Measurements from ENCODE around the gene PARP12.

PARP12 gene

DNA sequence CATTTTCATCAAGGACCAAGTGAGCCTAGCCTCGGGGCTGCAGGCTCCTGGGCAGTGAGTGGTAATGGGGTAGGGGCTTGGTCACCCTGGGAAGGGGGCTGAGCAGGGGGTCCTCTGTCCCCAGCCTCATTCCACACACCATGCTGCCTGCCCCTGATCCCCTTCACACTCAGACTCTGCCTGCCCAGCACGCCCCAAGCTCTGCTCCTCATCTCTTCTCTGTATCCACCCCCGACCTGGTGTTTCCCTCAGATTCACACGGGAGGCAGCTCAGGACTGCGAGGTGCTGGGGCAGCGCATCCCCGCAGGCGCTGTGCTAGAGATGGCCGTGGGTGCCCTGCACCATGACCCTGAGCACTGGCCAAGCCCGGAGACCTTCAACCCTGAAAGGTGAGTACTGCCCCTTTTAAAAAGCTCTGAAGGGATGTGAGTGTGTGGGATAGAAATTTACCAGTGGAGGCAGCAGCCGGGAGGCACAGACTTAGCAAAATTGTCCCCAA lies 47.2 kb downstream of the PARP12 start:
- H3K9me3 Mint-ChIP-seq = no peaks in the 10 kb centered on the region
- DNase-seq (ENCODE audit: low spot score in 2 of 2) (no peak), ATAC-seq (replicated peaks; ENCODE audit: extremely low read depth, poor library complexity, severe bottlenecking) (no peak)
- H3K36me3 Mint-ChIP-seq (ENCODE audit: insufficient read depth) = peaks cover 3% of the 10 kb centered on the region
- H3K27ac Mint-ChIP-seq (ENCODE audit: low read depth) = no peak overlapping the region
- H3K4me1 Mint-ChIP-seq = no peaks in the 10 kb centered on the region
- no peaks in the 10 kb centered on the region for H3K27me3 Mint-ChIP-seq
- no peak overlapping the region for H3K4me3 Mint-ChIP-seq

DNA sequence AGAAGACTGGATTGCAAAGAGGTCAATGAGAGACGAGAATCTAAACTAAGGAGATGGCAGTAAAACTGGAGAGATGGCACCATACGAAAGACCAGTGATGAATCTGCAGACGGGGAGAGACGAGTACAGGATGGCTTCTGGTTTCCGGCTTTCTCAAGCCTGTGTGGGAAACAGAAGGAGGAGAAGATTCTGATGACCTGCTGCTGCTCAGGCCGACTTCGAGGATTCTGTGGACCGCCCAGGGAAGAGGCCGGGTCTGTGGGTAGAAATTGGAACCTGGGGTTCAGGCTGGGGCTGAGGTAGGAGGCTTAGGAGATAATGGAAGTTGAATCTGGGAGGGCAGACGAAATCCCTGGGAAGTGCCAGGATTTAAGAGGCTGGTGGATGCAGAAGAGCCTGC lies 48.6 kb downstream of the PARP12 start:
- Mint-ChIP-seq H3K4me1 (no peaks in the 10 kb centered on the region), H3K36me3 (ENCODE audit: insufficient read depth) (peaks cover 3% of the 10 kb centered on the region), H3K4me3 (no peak overlapping the region), H3K27ac (ENCODE audit: low read depth) (peak overlapping the region; percentile 35), H3K9me3 (no peaks in the 10 kb centered on the region), H3K27me3 (no peaks in the 10 kb centered on the region)
- no peak for DNase-seq (ENCODE audit: low spot score in 2 of 2)
- ATAC-seq (replicated peaks; ENCODE audit: extremely low read depth, poor library complexity, severe bottlenecking) = no peak

DNA sequence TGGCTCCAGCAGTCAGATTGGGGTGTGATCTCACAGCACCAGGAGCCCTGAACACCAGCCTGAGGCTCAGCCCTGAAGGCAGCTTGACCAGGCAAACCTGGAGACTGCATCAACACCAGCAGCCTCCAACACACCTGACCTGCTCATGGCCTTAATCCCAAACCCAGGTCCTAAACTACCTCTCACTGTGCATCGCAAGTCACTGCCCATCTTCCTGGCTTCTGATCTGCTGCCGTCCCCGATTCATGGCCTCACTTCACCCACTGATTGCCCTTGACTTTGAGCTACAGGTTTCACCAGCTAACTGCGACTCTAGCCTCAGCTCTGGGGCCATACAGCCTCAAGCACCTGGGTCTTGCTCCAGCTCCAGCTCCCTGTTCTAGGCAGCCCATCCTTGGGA lies 49.1 kb downstream of the PARP12 start:
- no peak for ATAC-seq (replicated peaks; ENCODE audit: extremely low read depth, poor library complexity, severe bottlenecking)

GRCh38 chr7:140010194-140010895 lies 52.4 kb downstream of the PARP12 start:
- ATAC-seq (replicated peaks; ENCODE audit: extremely low read depth, poor library complexity, severe bottlenecking) (no peak), DNase-seq (ENCODE audit: low spot score in 2 of 2) (no peak)
- no peaks in the 10 kb centered on the region for H3K4me1 Mint-ChIP-seq
- no peaks in the 10 kb centered on the region for H3K9me3 Mint-ChIP-seq
- H3K4me3 Mint-ChIP-seq = no peak overlapping the region
- no peaks in the 10 kb centered on the region for H3K36me3 Mint-ChIP-seq (ENCODE audit: insufficient read depth)
- H3K27me3 Mint-ChIP-seq = no peaks in the 10 kb centered on the region
- no peak overlapping the region for H3K27ac Mint-ChIP-seq (ENCODE audit: low read depth)

More for the DNA sequence above, 49.1 kb downstream of the PARP12 start:
- Mint-ChIP-seq H3K9me3 (no peaks in the 10 kb centered on the region), H3K4me1 (no peaks in the 10 kb centered on the region), H3K4me3 (no peak overlapping the region), H3K27ac (ENCODE audit: low read depth) (no peak overlapping the region), H3K36me3 (ENCODE audit: insufficient read depth) (peaks cover 3% of the 10 kb centered on the region), H3K27me3 (no peaks in the 10 kb centered on the region)
- DNase-seq (ENCODE audit: low spot score in 2 of 2) = no peak

- ATAC-seq (replicated peaks; ENCODE audit: extremely low read depth, poor library complexity, severe bottlenecking) (no peak), DNase-seq (ENCODE audit: low spot score in 2 of 2) (no peak)
- Mint-ChIP-seq H3K27me3 (no peaks in the 10 kb centered on the region), H3K36me3 (ENCODE audit: insufficient read depth) (no peaks in the 10 kb centered on the region), H3K4me1 (no peaks in the 10 kb centered on the region), H3K27ac (ENCODE audit: low read depth) (no peak overlapping the region), H3K9me3 (no peaks in the 10 kb centered on the region), H3K4me3 (no peak overlapping the region)
Observed at GRCh38 chr7:140009735-140010134, 53.0 kb downstream of the PARP12 start.

GRCh38 chr7:140008755-140009610 lies 53.8 kb downstream of the PARP12 start:
- DNase-seq (ENCODE audit: low spot score in 2 of 2) (no peak), ATAC-seq (replicated peaks; ENCODE audit: extremely low read depth, poor library complexity, severe bottlenecking) (no peak)
- no peaks in the 10 kb centered on the region for H3K27me3 Mint-ChIP-seq
- H3K9me3 Mint-ChIP-seq = no peaks in the 10 kb centered on the region
- H3K36me3 Mint-ChIP-seq (ENCODE audit: insufficient read depth) = no peaks in the 10 kb centered on the region
- H3K27ac Mint-ChIP-seq (ENCODE audit: low read depth) = no peak overlapping the region
- H3K4me3 Mint-ChIP-seq = no peak overlapping the region
- no peaks in the 10 kb centered on the region for H3K4me1 Mint-ChIP-seq

DNA sequence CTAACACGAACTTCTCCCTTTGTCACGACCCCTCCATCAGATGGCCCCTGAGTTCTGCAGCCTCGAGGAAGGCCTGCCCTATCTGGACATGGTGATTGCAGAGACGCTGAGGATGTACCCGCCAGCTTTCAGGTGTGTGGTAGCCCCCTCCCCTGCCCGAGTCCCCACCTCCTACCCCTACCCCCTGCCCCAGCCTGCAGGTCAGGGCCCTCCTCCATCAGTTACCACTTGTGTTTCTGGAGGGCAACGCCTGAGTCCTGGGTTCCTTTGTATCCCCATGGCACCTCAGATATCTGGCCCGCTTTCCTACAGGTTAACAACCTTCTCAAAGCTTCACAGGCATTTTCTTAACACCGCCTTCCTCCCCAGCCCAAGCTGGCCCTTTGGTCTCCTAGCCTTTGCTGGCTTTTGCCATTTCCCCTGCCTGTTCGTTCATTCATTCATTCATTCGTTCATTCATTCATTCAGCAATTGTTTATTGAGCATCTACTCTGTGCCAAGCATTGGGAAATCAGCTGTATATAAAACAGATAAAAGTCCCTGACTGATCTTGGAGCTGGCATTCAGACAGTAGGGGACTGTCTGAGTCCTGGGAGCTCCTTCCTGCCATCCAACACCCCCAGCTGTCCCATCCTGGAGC lies 55.6 kb downstream of the PARP12 start:
- no peaks in the 10 kb centered on the region for H3K27me3 Mint-ChIP-seq
- no peaks in the 10 kb centered on the region for H3K4me1 Mint-ChIP-seq
- no peak overlapping the region for H3K27ac Mint-ChIP-seq (ENCODE audit: low read depth)
- H3K9me3 Mint-ChIP-seq = no peaks in the 10 kb centered on the region
- ATAC-seq (replicated peaks; ENCODE audit: extremely low read depth, poor library complexity, severe bottlenecking) = no peak
- H3K36me3 Mint-ChIP-seq (ENCODE audit: insufficient read depth) = no peaks in the 10 kb centered on the region
- no peak overlapping the region for H3K4me3 Mint-ChIP-seq
- DNase-seq (ENCODE audit: low spot score in 2 of 2) = no peak

- no peak for DNase-seq (ENCODE audit: low spot score in 2 of 2)
- no peaks in the 10 kb centered on the region for H3K4me1 Mint-ChIP-seq
- ATAC-seq (replicated peaks; ENCODE audit: extremely low read depth, poor library complexity, severe bottlenecking) = no peak
- H3K36me3 Mint-ChIP-seq (ENCODE audit: insufficient read depth) = no peaks in the 10 kb centered on the region
- no peaks in the 10 kb centered on the region for H3K9me3 Mint-ChIP-seq
- H3K27ac Mint-ChIP-seq (ENCODE audit: low read depth) = no peak overlapping the region
- H3K4me3 Mint-ChIP-seq = no peak overlapping the region
- no peaks in the 10 kb centered on the region for H3K27me3 Mint-ChIP-seq
Observed at GRCh38 chr7:140006600-140006999, 56.2 kb downstream of the PARP12 start.

GRCh38 chr7:140005754-140006503 lies 56.8 kb downstream of the PARP12 start:
- no peak for ATAC-seq (replicated peaks; ENCODE audit: extremely low read depth, poor library complexity, severe bottlenecking)
- H3K4me3 Mint-ChIP-seq = no peak overlapping the region
- H3K4me1 Mint-ChIP-seq = no peaks in the 10 kb centered on the region
- no peak overlapping the region for H3K27ac Mint-ChIP-seq (ENCODE audit: low read depth)
- no peaks in the 10 kb centered on the region for H3K9me3 Mint-ChIP-seq
- H3K36me3 Mint-ChIP-seq (ENCODE audit: insufficient read depth) = no peaks in the 10 kb centered on the region
- DNase-seq (ENCODE audit: low spot score in 2 of 2) = no peak
- H3K27me3 Mint-ChIP-seq = no peaks in the 10 kb centered on the region

DNA sequence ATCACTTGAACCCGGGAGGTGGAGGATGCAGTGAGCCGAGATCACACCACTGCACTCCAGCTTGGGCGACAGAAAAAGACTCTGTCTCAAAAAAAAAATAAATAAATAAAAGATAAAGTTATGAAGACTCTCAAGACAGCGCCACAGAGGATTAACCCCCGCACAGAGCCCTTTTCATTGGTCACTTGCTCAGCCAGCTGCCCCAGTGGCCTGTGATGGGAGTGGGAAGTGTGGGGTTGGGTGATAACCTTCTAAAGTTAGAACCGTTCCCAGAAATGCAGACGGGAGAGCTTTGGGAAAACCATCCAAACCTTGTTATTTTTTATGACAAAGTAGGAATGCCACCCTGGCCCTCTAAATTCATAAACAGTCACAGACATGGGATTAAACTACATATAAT lies 57.4 kb downstream of the PARP12 start:
- Mint-ChIP-seq H3K36me3 (ENCODE audit: insufficient read depth) (no peaks in the 10 kb centered on the region), H3K27ac (ENCODE audit: low read depth) (no peak overlapping the region)

DNA sequence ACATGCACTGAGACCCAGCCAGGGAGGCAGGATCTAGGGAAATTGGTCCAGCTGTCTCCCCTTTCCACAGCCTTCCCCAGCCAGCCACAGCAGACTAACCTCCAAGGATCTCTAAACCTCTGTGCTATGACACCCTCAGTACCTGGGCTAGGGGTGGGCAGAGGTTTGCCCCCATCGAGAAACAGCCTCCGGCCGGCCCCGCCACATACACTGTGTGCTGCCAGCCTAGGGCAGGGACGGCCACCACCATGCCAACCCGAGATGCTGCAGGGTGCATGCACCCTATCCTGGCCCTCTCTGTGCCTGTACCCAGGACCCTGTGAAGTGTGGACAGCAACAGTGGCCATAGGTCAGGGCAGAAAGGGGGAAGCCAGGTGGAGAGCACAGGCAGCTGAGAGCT lies 58.1 kb downstream of the PARP12 start:
- Mint-ChIP-seq H3K9me3 (no peaks in the 10 kb centered on the region), H3K27me3 (no peaks in the 10 kb centered on the region), H3K4me1 (no peaks in the 10 kb centered on the region), H3K27ac (ENCODE audit: low read depth) (no peak overlapping the region), H3K4me3 (no peak overlapping the region), H3K36me3 (ENCODE audit: insufficient read depth) (no peaks in the 10 kb centered on the region)
- DNase-seq (ENCODE audit: low spot score in 2 of 2) (no peak), ATAC-seq (replicated peaks; ENCODE audit: extremely low read depth, poor library complexity, severe bottlenecking) (no peak)

More for the DNA sequence above, 57.4 kb downstream of the PARP12 start:
- ATAC-seq (replicated peaks; ENCODE audit: extremely low read depth, poor library complexity, severe bottlenecking) (no peak), DNase-seq (ENCODE audit: low spot score in 2 of 2) (no peak)
- no peaks in the 10 kb centered on the region for H3K27me3 Mint-ChIP-seq
- no peaks in the 10 kb centered on the region for H3K4me1 Mint-ChIP-seq
- H3K4me3 Mint-ChIP-seq = no peak overlapping the region
- H3K9me3 Mint-ChIP-seq = no peaks in the 10 kb centered on the region

DNA sequence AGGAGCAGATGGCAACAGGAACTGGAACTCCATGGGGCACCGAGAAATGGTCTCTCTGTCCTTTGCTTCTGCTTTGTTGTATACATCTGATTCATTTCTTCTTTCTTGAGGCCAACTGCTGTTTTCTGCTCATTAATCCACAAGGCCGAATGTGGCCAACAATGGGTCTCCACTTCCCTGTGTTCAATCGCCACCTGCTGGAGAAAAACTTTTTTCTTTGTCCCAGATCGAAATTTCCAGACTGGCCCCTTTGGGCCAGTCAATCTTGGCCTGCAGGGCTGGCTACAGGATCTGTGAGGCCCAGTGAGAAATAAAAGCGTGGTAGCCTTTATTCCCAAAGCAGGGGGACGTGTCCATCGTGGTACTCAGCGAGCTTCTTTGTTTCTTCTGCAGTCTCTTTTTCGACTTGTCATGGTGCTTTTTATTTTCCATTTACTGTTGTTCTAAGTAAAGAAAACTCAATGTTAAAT lies 58.8 kb downstream of the PARP12 start:
- H3K4me3 Mint-ChIP-seq = no peak overlapping the region
- H3K36me3 Mint-ChIP-seq (ENCODE audit: insufficient read depth) = no peaks in the 10 kb centered on the region
- no peaks in the 10 kb centered on the region for H3K9me3 Mint-ChIP-seq
- no peak overlapping the region for H3K27ac Mint-ChIP-seq (ENCODE audit: low read depth)
- H3K4me1 Mint-ChIP-seq = no peaks in the 10 kb centered on the region
- H3K27me3 Mint-ChIP-seq = no peaks in the 10 kb centered on the region
- DNase-seq (ENCODE audit: low spot score in 2 of 2) (no peak), ATAC-seq (replicated peaks; ENCODE audit: extremely low read depth, poor library complexity, severe bottlenecking) (no peak)

All from central memory CD8-positive, alpha-beta T cell (primary cell).